ENCODE results near the gene CYP46A1.
"Not testable (repeated sequence)": the region's sequence is repeated elsewhere in the genome, so short reads cannot be mapped to it uniquely, and the experiment has no call there.

CYP46A1 gene

GRCh38 chr14:99637624-99638023 is 46.5 kb upstream of the CYP46A1 start:
- Histone ChIP-seq H3K9ac (no peak overlapping the region), H3K4me2 (no peak overlapping the region), H2AFZ (ENCODE audit: low read depth) (no peak overlapping the region), H3K4me3 (IDR thresholded peaks at IDR 0.05; ENCODE audit: insufficient read depth, low read depth, low read length) (no peak overlapping the region), H3K36me3 (ENCODE audit: insufficient read depth) (no peaks in the 10 kb centered on the region), H3K27ac (no peak overlapping the region), H3K4me1 (ENCODE audit: low read depth, poor library complexity, severe bottlenecking) (no peaks in the 10 kb centered on the region), H3K79me2 (ENCODE audit: insufficient read depth, low read depth) (no peaks in the 10 kb centered on the region), H4K20me1 (ENCODE audit: insufficient read depth) (no peaks in the 10 kb centered on the region), H3K27me3 (ENCODE audit: insufficient read depth, low read depth) (no peaks in the 10 kb centered on the region)
- no peak for TF ChIP-seq CTCF (conservative IDR thresholded peaks at IDR 0.05; ENCODE audit: low read depth, low read length)

GRCh38 chr14:99642771-99643170 is 41.3 kb upstream of the CYP46A1 start:
- H3K4me3 ChIP-seq (IDR thresholded peaks at IDR 0.05; ENCODE audit: insufficient read depth, low read depth, low read length); H3K79me2 ChIP-seq (ENCODE audit: insufficient read depth, low read depth); H3K36me3 ChIP-seq (ENCODE audit: insufficient read depth); H3K27me3 ChIP-seq (ENCODE audit: insufficient read depth, low read depth); H4K20me1 ChIP-seq (ENCODE audit: insufficient read depth); H3K4me2 ChIP-seq; H3K9ac ChIP-seq; H3K27ac ChIP-seq; H3K4me1 ChIP-seq (ENCODE audit: low read depth, poor library complexity, severe bottlenecking); H2AFZ ChIP-seq (ENCODE audit: low read depth): not testable (repeated sequence)

GRCh38 chr14:99643343-99643742 is 40.8 kb upstream of the CYP46A1 start:
- Histone ChIP-seq H3K4me1 (ENCODE audit: low read depth, poor library complexity, severe bottlenecking) (no peaks in the 10 kb centered on the region), H3K9ac (no peak overlapping the region), H3K36me3 (ENCODE audit: insufficient read depth) (no peaks in the 10 kb centered on the region), H3K4me3 (IDR thresholded peaks at IDR 0.05; ENCODE audit: insufficient read depth, low read depth, low read length) (no peak overlapping the region), H3K27me3 (ENCODE audit: insufficient read depth, low read depth) (no peaks in the 10 kb centered on the region), H4K20me1 (ENCODE audit: insufficient read depth) (no peaks in the 10 kb centered on the region), H3K4me2 (no peak overlapping the region), H3K79me2 (ENCODE audit: insufficient read depth, low read depth) (no peaks in the 10 kb centered on the region), H3K27ac (no peak overlapping the region), H2AFZ (ENCODE audit: low read depth) (no peak overlapping the region)
- TF ChIP-seq CTCF (conservative IDR thresholded peaks at IDR 0.05; ENCODE audit: low read depth, low read length), result no peak

DNA sequence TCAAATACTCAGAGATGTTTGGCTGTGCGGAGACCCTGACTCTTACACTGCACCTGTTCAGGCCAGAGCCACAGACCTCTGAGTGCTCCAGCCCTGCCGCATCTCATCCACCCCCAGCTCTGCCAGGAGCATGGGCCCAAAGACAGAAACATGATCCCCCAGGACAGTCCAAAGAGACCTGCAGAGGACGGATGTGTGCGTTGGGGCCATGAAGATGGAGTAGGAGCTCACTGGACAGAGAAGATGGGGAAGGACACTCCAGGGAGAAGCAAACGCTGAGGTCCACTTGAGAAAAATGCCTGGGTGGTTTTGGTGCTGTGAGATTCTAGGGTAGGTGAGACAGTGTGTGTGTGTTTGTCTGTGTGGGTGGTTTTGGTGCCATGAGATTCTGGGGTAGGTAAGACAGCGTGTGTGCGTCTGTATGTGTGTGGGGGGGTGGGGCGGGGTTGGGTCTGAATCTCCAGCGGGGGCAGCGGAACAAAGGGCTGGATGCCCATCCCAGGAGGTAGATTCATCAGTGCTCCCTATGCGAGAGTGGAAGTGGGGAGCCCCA is 40.0 kb upstream of the CYP46A1 start:
- H3K4me3 ChIP-seq (IDR thresholded peaks at IDR 0.05; ENCODE audit: insufficient read depth, low read depth, low read length), result no peak overlapping the region
- H3K4me2 ChIP-seq, result no peak overlapping the region
- H3K36me3 ChIP-seq (ENCODE audit: insufficient read depth), result no peaks in the 10 kb centered on the region
- no peaks in the 10 kb centered on the region for H3K79me2 ChIP-seq (ENCODE audit: insufficient read depth, low read depth)
- H3K27ac ChIP-seq, result no peak overlapping the region
- H2AFZ ChIP-seq (ENCODE audit: low read depth), result no peak overlapping the region
- no peak for TF ChIP-seq CTCF (conservative IDR thresholded peaks at IDR 0.05; ENCODE audit: low read depth, low read length)
- no peak overlapping the region for H3K9ac ChIP-seq
- no peaks in the 10 kb centered on the region for H3K4me1 ChIP-seq (ENCODE audit: low read depth, poor library complexity, severe bottlenecking)
- no peaks in the 10 kb centered on the region for H3K27me3 ChIP-seq (ENCODE audit: insufficient read depth, low read depth)
- H4K20me1 ChIP-seq (ENCODE audit: insufficient read depth), result no peaks in the 10 kb centered on the region

GRCh38 chr14:99644723-99645544 is 39.2 kb upstream of the CYP46A1 start, which contains the start of gene HHIPL1:
Gene HHIPL1 (plus strand): TSS chr14:99645129. CDS start chr14:99645208, 79 bp downstream.
- no peak within 1 kb of the TSS for H3K9ac ChIP-seq

More at GRCh38 chr14:99644723-99645544, 39.2 kb upstream of the CYP46A1 start, which contains the start of gene HHIPL1:
- Histone ChIP-seq H3K4me1 (ENCODE audit: low read depth, poor library complexity, severe bottlenecking) (no peaks in the 10 kb centered on the region), H2AFZ (ENCODE audit: low read depth) (no peak within 1 kb of the TSS), H3K27me3 (ENCODE audit: insufficient read depth, low read depth) (no peaks in the 10 kb centered on the region), H3K4me2 (no peak within 1 kb of the TSS), H4K20me1 (ENCODE audit: insufficient read depth) (no peaks in the 10 kb centered on the region), H3K4me3 (IDR thresholded peaks at IDR 0.05; ENCODE audit: insufficient read depth, low read depth, low read length) (no peak within 1 kb of the TSS), H3K36me3 (ENCODE audit: insufficient read depth) (no peaks in the 10 kb centered on the region), H3K79me2 (ENCODE audit: insufficient read depth, low read depth) (no peaks in the 10 kb centered on the region), H3K27ac (no peak within 1 kb of the TSS)
- no peak for TF ChIP-seq CTCF (conservative IDR thresholded peaks at IDR 0.05; ENCODE audit: low read depth, low read length)

All from KMS-11 (cell line).